ENCODE measurements around the gene ERCC2. TPM values are rescaled to one million over a fixed set of nuclear protein-coding genes. Genes with fewer than 3 reads are reported as not detected.

The ERCC2 gene
- total and polyA plus RNA-seq, 2 experiments from 2014 or later: 33.3 to 81.1 TPM

GRCh38 chr19:45419396-45419795 is 49.0 kb upstream of the ERCC2 start (continued):
- TF ChIP-seq ZNF462 (CRISPR knock-in tag; IDR thresholded peaks at IDR 0.05): no peak
- TF ChIP-seq, protein P1, sequence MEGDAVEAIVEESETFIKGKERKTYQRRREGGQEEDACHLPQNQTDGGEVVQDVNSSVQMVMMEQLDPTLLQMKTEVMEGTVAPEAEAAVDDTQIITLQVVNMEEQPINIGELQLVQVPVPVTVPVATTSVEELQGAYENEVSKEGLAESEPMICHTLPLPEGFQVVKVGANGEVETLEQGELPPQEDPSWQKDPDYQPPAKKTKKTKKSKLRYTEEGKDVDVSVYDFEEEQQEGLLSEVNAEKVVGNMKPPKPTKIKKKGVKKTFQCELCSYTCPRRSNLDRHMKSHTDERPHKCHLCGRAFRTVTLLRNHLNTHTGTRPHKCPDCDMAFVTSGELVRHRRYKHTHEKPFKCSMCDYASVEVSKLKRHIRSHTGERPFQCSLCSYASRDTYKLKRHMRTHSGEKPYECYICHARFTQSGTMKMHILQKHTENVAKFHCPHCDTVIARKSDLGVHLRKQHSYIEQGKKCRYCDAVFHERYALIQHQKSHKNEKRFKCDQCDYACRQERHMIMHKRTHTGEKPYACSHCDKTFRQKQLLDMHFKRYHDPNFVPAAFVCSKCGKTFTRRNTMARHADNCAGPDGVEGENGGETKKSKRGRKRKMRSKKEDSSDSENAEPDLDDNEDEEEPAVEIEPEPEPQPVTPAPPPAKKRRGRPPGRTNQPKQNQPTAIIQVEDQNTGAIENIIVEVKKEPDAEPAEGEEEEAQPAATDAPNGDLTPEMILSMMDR (conservative IDR thresholded peaks at IDR 0.05; ENCODE audit: low read depth in 2 of 2): no peak

GRCh38 chr19:45418802-45419201 is 48.4 kb upstream of the ERCC2 start:
- no peak for ATAC-seq
- no peak for TF ChIP-seq NANOG (IDR thresholded peaks at IDR 0.05; ENCODE audit: borderline replicate concordance)
- no peak for TF ChIP-seq ZNF331 (CRISPR knock-in tag; IDR thresholded peaks at IDR 0.05; ENCODE audit: low read depth)
- no peak for TF ChIP-seq POLR2AphosphoS5 (IDR thresholded peaks at IDR 0.05; ENCODE audit: low read depth)
- TF ChIP-seq ZNF462 (CRISPR knock-in tag; IDR thresholded peaks at IDR 0.05): no peak
- no peak for TF ChIP-seq EZH2 (IDR thresholded peaks at IDR 0.05; ENCODE audit: low read depth, unreplicated experiment)
- TF ChIP-seq EZH2phosphoT487 (IDR thresholded peaks at IDR 0.05; ENCODE audit: unreplicated experiment): no peak
- no peak for TF ChIP-seq STAT1 (IDR thresholded peaks at IDR 0.05; ENCODE audit: unreplicated experiment)

More at GRCh38 chr19:45418802-45419201, 48.4 kb upstream of the ERCC2 start:
- H3K27ac ChIP-seq (ENCODE audit: low read depth): no peak overlapping the region
- no peaks in the 10 kb centered on the region for H3K9me2 ChIP-seq (ENCODE audit: insufficient read depth)
- H3K9me3 Mint-ChIP-seq: no peaks in the 10 kb centered on the region; the same call in 2 of the 3 replicates
- H3K36me3 Mint-ChIP-seq (ENCODE audit: low read depth): peaks cover 44% of the 10 kb centered on the region
- no peak for DNase-seq (ENCODE audit: low spot score)
- no peaks in the 10 kb centered on the region; the same call in 1 of the 2 replicates for H3K36me3 ChIP-seq (ENCODE audit: insufficient read depth)
- peaks cover 2% of the 10 kb centered on the region; the same call in 1 of the 2 replicates for H4K20me1 ChIP-seq (replicated peaks; ENCODE audit: insufficient read depth)
- peaks cover under 1% of the 10 kb centered on the region; the same call in 1 of the 2 replicates for H3F3A ChIP-seq (replicated peaks; ENCODE audit: low read depth)
- H3K27me3 ChIP-seq (ENCODE audit: insufficient read depth): no peaks in the 10 kb centered on the region
- H3K4me1 Mint-ChIP-seq: peaks cover 13% of the 10 kb centered on the region
- no peak overlapping the region for H3K4me3 Mint-ChIP-seq
- H2AFZ ChIP-seq: no peak overlapping the region
- H3K27me3 Mint-ChIP-seq (ENCODE audit: insufficient read depth, low read depth, poor library complexity): peaks cover 20% of the 10 kb centered on the region
- no peak overlapping the region for H3K27ac Mint-ChIP-seq
- H3K4me1 ChIP-seq (ENCODE audit: insufficient read depth): 0 out of 2 replicates have a peak, but pooled peaks cover 4% of the 10 kb centered on the region
- no peak overlapping the region for H3K4me3 ChIP-seq
- H3K4me2 ChIP-seq: no peak overlapping the region
- peaks cover 5% of the 10 kb centered on the region; the same call in 1 of the 2 replicates for H3K79me2 ChIP-seq (replicated peaks; ENCODE audit: insufficient read depth)

All from GM23338 (cell line).